SH-SY5Y (cell line): ENCODE data around the gene PON2.

Experiments used
- GATA2 ChIP-seq: IDR thresholded peaks from 2 replicates; pipeline ENCODE4 v1.6.1; 2011; ENCODE audit warnings: mild to moderate bottlenecking, low read depth, low read length
- GATA3 ChIP-seq: IDR thresholded peaks from 2 replicates; pipeline ENCODE4 v1.6.1; 2011; ENCODE audit warnings: low read depth, mild to moderate bottlenecking, low read length, moderate library complexity

PON2 gene

GRCh38 chr7:95434557-95435421, at the start of gene PON2:
TSS of gene PON2 (minus strand) at chr7:95435028. CDS start at chr7:95434951, 77 bp downstream.
- no peak for TF ChIP-seq GATA2
- TF ChIP-seq GATA3: no peak

- TF ChIP-seq GATA2 (no peak), GATA3 (no peak)
Observed at GRCh38 chr7:95482424-95482823, 47.6 kb upstream of the PON2 start.

DNA sequence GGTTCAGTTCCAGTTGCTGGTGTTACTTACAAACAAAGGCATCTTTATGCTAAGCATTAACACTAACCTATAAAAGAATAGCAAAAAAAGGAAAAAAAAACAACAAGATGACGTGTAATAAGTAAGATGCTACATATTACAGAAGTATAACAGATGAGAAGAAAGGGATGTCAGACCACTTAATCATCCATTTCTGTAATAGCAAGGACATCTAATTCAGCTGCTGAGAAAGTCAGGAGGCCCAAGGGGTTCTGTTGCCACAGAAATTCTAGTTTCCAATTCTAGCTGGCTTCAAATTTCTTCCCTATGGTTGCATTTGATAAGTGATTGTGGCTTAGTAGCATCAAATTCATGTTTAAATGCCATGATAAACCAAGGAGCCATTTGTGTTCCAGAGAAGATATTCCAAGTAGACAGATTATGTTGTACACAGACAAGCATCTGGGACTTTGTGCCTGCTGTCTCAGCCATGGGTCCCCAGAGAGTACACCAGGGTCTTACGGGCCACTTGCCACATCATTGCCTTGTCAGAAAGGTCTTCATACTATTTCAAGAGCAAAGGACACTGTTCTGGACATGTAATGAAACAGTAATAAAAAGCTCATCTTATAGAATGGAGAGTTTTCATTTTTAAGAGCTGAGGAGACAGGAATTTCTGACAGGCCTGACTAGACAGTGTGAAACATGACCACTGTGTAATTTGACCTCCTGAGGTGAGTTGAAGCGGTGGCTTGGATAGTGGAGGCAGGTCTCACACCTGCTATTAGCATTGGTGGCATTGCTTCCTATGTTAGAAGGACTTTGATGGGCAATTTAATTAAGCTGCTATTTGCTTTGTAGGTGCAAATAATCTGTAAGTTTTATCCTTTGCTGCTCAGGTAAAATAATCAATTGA, 46.7 kb upstream of the PON2 start:
- TF ChIP-seq GATA3: no peak
- TF ChIP-seq GATA2: no peak

GRCh38 chr7:95479992-95480624, 45.3 kb upstream of the PON2 start:
- no peak for TF ChIP-seq GATA3
- no peak for TF ChIP-seq GATA2

- TF ChIP-seq GATA3 (no peak), GATA2 (no peak)
Observed at GRCh38 chr7:95478272-95479037, 43.6 kb upstream of the PON2 start.

GRCh38 chr7:95476904-95477594, 42.2 kb upstream of the PON2 start:
- no peak for TF ChIP-seq GATA2
- TF ChIP-seq GATA3: no peak

DNA sequence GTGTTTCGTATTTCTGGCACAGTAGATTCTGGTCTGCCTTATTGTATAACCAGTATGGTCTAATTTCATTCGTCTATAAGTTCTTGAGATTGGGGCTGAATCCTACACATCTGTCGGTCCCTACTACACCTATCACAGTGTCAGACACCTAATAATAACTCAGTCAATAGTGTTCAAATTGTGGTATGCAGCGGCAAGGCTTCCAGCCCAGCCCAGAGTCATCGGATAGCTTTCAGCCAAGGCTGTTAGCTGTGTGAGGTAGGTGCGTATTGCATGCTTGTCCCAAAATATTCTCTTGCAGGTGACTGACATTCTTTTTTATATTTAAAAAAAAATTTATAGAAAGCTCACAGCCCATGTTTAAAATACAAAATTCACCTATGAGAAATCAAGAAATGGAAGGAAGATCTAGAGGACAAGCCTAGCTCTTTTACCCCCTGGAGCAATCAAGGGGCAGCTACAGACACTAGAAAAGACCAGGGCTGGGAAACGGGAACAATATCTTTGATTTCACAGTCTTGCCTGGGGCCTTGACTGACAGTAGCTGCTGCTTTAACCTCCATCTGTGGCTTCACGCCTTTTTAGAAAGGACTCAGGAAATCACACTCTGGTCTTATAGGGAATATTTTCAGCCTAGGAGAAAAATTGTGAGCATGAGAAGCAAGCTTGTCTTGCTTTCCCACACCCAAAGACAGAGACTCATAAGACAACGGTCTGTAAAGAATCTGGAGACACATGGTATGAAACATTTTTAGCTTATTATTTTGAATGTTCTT, 41.4 kb upstream of the PON2 start:
- no peak for TF ChIP-seq GATA3
- no peak for TF ChIP-seq GATA2

DNA sequence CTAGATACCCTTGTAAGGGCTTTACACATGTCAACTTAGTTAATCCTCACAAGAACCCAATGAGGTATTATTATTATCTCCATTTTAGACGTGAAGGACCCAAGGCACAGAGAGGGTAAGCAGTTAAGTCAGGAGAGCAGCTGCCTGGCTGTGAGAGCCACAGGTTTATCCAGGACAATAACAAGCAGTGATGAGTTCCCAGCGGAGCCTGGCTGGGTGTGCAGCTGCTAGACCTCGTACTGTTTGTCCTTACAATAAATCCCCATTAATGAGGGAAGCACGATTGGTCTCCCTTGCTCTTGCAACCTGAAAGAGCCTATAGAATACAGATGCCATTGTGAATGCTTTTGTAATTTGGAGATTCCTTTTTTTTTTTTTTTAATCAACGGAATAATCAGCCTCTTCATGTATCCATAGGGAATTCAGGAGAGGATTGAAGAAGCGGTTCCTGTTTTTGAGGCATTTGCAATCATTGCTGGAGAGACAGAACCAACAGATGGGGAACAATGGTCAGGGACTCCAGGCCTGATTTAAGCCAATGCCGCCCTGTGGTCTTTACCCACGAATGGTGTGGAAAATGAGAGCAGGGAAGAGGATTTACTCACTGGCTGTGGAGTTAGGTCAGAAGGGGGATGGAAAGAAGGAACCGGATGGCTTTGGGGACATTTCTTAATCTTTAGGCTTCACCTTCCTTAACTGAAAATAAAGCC, 38.6 kb upstream of the PON2 start:
- TF ChIP-seq GATA3: no peak
- no peak for TF ChIP-seq GATA2

- TF ChIP-seq GATA3 (no peak), GATA2 (no peak)
Observed at GRCh38 chr7:95472581-95473161, 37.8 kb upstream of the PON2 start.

- TF ChIP-seq GATA2 (no peak), GATA3 (no peak)
Observed at GRCh38 chr7:95471071-95471470, 36.2 kb upstream of the PON2 start.

- TF ChIP-seq GATA3 (no peak), GATA2 (no peak)
Observed at GRCh38 chr7:95470452-95470851, 35.6 kb upstream of the PON2 start.
